ENCODE measurements around the gene CYB561A3. TPM values are rescaled to one million over a fixed set of nuclear protein-coding genes. Genes with fewer than 3 reads are reported as not detected.

The CYB561A3 gene
- total and polyA plus RNA-seq, 2 of the 13 experiments (the other 11 are each of a cell fraction or from before 2014, with no cell fraction given), result 11.4 to 14.9 TPM

- TF ChIP-seq ZNF460 (CRISPR knock-in tag; IDR thresholded peaks at IDR 0.05; ENCODE audit: borderline replicate concordance) (no peak), GATA4 (IDR thresholded peaks at IDR 0.05; ENCODE audit: borderline replicate concordance, low read depth) (peak; percentile 53; the same call in 1 of the 2 replicates), SIN3B (IDR thresholded peaks at IDR 0.05; ENCODE audit: low read length) (0 out of 2 replicates have a peak, but pooled peaks have one; percentile 42), STAG1 (CRISPR knock-in tag; IDR thresholded peaks at IDR 0.05) (no peak), SPEN (CRISPR knock-in tag; IDR thresholded peaks at IDR 0.05; ENCODE audit: low read depth) (peak; percentile 97), ZKSCAN5 (CRISPR knock-in tag; IDR thresholded peaks at IDR 0.05) (no peak; the same call in 1 of the 2 replicates), ZNF414 (CRISPR knock-in tag; IDR thresholded peaks at IDR 0.05) (peak; percentile 76; the same call in 1 of the 2 replicates), TOE1 (CRISPR knock-in tag; IDR thresholded peaks at IDR 0.05) (0 out of 2 replicates have a peak, but pooled peaks have one; percentile 25), ZNF570 (CRISPR knock-in tag; IDR thresholded peaks at IDR 0.05; ENCODE audit: borderline replicate concordance) (no peak), CHCHD3 (CRISPR knock-in tag; IDR thresholded peaks at IDR 0.05) (peak; percentile 39; the same call in 1 of the 2 replicates), BRF2 (CRISPR knock-in tag; IDR thresholded peaks at IDR 0.05) (peak; percentile 68; the same call in 1 of the 2 replicates), ELF4 (CRISPR knock-in tag; IDR thresholded peaks at IDR 0.05; ENCODE audit: borderline replicate concordance) (0 out of 2 replicates have a peak, but pooled peaks have one; percentile 1), POLR2A (IDR thresholded peaks at IDR 0.05; ENCODE audit: insufficient read depth in 1 of 2, low read depth in 2 of 2, low read length in 2 of 2) (peak; percentile 94 to 97), ZSCAN9 (CRISPR knock-in tag; IDR thresholded peaks at IDR 0.05; ENCODE audit: borderline replicate concordance) (peak; percentile 84), KAT8 (CRISPR knock-in tag; IDR thresholded peaks at IDR 0.05) (peak; percentile 94), ZEB1 (IDR thresholded peaks at IDR 0.05; ENCODE audit: insufficient replicate concordance, low read depth) (no peak), RNF219 (CRISPR knock-in tag; IDR thresholded peaks at IDR 0.05) (no peak), ATF1 (CRISPR knock-in tag; IDR thresholded peaks at IDR 0.05) (peak; percentile 44; the same call in 1 of the 2 replicates), ZNF563 (CRISPR knock-in tag; IDR thresholded peaks at IDR 0.05) (peak; percentile 86), ZNF546 (CRISPR knock-in tag; conservative IDR thresholded peaks at IDR 0.05) (no peak; the same call in 1 of the 2 replicates), HDAC1 (CRISPR knock-in tag; IDR thresholded peaks at IDR 0.05) (peak; percentile 89), ZNF644 (CRISPR knock-in tag; IDR thresholded peaks at IDR 0.05; ENCODE audit: low read depth) (no peak), ZC3H4 (CRISPR knock-in tag; IDR thresholded peaks at IDR 0.05; ENCODE audit: borderline replicate concordance) (no peak), ZNF672 (CRISPR knock-in tag; IDR thresholded peaks at IDR 0.05) (no peak), ZNF276 (CRISPR knock-in tag; IDR thresholded peaks at IDR 0.05; ENCODE audit: low read depth) (peak; percentile 19; the same call in 1 of the 2 replicates), ZNF777 (CRISPR knock-in tag; IDR thresholded peaks at IDR 0.05) (0 out of 2 replicates have a peak, but pooled peaks have one; percentile 12)
Observed at GRCh38 chr11:61332797-61333549, 28.7 kb downstream of the CYB561A3 start, which contains the start of the genes DDB1 and TKFC (continued).

All from HepG2 (cell line).